ENCODE data around the gene TNS1. TPM values are rescaled to one million over a fixed set of nuclear protein-coding genes. Genes with fewer than 3 reads are reported as not detected.
A peak's percentile ranks its signal among the peaks of the same experiment; 100 is the strongest.

TNS1 gene
- total RNA-seq, 2 donors from 2014 or later = 1,836 to 2,296 TPM

DNA sequence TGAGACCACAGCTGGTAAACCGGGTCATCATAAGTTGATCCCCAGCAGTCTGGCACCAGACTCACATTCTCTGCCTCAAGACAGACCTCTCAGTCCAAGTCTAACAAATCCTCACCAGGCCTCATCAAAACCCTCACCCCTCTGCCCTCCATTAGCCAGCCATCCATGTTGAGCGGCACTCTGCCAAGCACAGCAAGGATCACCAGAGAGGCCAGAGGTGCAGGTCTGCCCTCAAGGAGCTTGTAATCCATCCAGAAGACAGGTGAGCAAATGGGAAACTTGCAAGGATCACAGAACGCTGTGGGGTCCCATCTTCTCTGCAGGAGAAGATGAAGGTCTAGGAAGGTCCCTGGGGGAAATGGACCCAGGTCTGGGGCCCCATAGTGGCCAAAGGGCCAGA lies 63.6 kb downstream of the TNS1 start:
- peak overlapping the region; percentile 99 to 100 for H3K27ac ChIP-seq
- H3K4me1 ChIP-seq (ENCODE audit: control insufficient read depth in 1 of 2, low read depth in 2 of 2) = peaks cover 23 to 55% of the 10 kb centered on the region in 2 donors

DNA sequence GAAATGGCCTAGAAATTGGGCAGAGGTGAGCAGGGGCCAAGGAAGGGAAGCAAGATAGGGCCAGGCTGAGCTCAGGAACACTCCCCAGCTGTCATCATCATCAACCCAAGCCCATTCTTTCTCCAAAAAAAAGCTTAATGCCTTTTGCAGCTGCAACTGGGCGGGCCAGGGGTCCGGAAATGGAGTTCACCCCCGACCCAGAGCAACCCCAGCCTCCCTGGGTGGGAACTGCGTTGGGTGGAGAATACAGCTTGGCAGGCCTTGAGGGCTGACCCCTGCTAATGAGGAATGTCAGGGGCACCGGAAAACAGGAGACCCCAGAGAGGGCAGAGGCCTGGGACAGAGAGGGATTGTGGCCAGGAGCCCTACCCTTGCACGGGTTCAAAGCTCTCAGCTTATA lies 64.8 kb downstream of the TNS1 start:
- Histone ChIP-seq H3K36me3 (peaks cover 12% of the 10 kb centered on the region), H3K27ac (peak overlapping the region; percentile 99 to 100), H3K27me3 (replicated peaks; ENCODE audit: insufficient read depth) (no peaks in the 10 kb centered on the region), H3K9me3 (no peaks in the 10 kb centered on the region), H3K4me1 (ENCODE audit: control insufficient read depth in 1 of 2, low read depth in 2 of 2) (peaks cover 30 to 65% of the 10 kb centered on the region in 2 donors), H3K4me3 (peak overlapping the region; percentile 82)
- DNase-seq (ENCODE audit: low spot score) (no peak), ATAC-seq (ENCODE audit: insufficient number of reproducible peaks, low FRiP score, low read depth) (no peak)
- TF ChIP-seq, protein P1, sequence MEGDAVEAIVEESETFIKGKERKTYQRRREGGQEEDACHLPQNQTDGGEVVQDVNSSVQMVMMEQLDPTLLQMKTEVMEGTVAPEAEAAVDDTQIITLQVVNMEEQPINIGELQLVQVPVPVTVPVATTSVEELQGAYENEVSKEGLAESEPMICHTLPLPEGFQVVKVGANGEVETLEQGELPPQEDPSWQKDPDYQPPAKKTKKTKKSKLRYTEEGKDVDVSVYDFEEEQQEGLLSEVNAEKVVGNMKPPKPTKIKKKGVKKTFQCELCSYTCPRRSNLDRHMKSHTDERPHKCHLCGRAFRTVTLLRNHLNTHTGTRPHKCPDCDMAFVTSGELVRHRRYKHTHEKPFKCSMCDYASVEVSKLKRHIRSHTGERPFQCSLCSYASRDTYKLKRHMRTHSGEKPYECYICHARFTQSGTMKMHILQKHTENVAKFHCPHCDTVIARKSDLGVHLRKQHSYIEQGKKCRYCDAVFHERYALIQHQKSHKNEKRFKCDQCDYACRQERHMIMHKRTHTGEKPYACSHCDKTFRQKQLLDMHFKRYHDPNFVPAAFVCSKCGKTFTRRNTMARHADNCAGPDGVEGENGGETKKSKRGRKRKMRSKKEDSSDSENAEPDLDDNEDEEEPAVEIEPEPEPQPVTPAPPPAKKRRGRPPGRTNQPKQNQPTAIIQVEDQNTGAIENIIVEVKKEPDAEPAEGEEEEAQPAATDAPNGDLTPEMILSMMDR (IDR thresholded peaks at IDR 0.05) = no peak

More for the DNA sequence above, 63.6 kb downstream of the TNS1 start:
- no peak for ATAC-seq (ENCODE audit: insufficient number of reproducible peaks, low FRiP score, low read depth)
- Histone ChIP-seq H3K27me3 (replicated peaks; ENCODE audit: insufficient read depth) (no peaks in the 10 kb centered on the region), H3K9me3 (no peaks in the 10 kb centered on the region), H3K4me3 (peak overlapping the region; percentile 82), H3K36me3 (peaks cover 16% of the 10 kb centered on the region)
- DNase-seq (ENCODE audit: low spot score) = no peak
- TF ChIP-seq, protein P1 (IDR thresholded peaks at IDR 0.05) = no peak

DNA sequence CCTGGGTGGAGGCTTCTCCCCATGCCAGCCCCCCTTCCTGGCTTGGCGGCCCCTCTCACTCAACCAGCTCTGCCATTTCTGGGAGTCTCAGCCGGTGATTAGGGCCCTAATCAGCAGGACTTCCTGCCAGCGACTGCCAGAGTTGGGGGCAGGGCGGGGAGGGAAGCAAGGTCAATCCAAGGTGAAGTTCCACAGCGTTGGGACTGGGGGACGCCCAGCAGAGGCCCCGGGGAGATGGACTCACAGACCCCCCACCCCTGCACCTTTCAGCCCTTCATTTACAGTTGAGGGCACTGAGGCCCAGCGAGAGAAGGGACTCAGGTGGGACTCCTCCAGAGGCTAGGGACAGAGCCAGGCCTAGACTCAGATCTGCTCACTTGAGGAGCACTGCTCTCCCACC lies 65.3 kb downstream of the TNS1 start:
- peak overlapping the region; percentile 99 to 100 for H3K27ac ChIP-seq
- H3K9me3 ChIP-seq = no peaks in the 10 kb centered on the region
- peak overlapping the region; percentile 82 for H3K4me3 ChIP-seq
- peaks cover 11% of the 10 kb centered on the region for H3K36me3 ChIP-seq
- no peaks in the 10 kb centered on the region for H3K27me3 ChIP-seq (replicated peaks; ENCODE audit: insufficient read depth)
- ATAC-seq (ENCODE audit: insufficient number of reproducible peaks, low FRiP score, low read depth) = no peak
- TF ChIP-seq, protein P1 (IDR thresholded peaks at IDR 0.05) = no peak
- H3K4me1 ChIP-seq (ENCODE audit: control insufficient read depth in 1 of 2, low read depth in 2 of 2) = peaks cover 35 to 71% of the 10 kb centered on the region in 2 donors
- no peak for DNase-seq (ENCODE audit: low spot score)

DNA sequence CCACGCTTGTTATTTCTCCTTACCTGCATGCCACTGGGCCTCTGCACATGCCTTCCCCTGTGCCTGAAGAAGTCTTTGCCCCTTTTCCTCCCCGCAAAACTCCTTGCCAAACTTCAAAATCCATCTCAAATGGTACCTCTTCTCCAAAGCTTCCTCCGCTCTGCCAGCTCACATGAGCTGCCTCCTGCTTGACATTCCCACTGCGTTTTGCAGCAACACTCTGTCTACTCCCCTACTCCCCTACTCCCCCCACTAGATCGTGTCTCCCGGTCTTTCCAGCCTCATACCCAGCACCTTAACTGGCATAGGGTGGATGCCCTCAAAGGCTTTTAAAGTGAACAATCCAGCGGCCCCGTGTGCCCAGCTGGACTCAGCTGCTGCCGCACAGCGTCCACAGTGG lies 65.8 kb downstream of the TNS1 start:
- H3K36me3 ChIP-seq = peaks cover 8% of the 10 kb centered on the region
- TF ChIP-seq, protein P1 (IDR thresholded peaks at IDR 0.05) = no peak
- no peaks in the 10 kb centered on the region for H3K27me3 ChIP-seq (replicated peaks; ENCODE audit: insufficient read depth)
- H3K4me3 ChIP-seq = peak overlapping the region; percentile 82
- H3K27ac ChIP-seq = peak overlapping the region; percentile 99 to 100
- peaks cover 40 to 76% of the 10 kb centered on the region in 2 donors for H3K4me1 ChIP-seq (ENCODE audit: control insufficient read depth in 1 of 2, low read depth in 2 of 2)
- no peaks in the 10 kb centered on the region for H3K9me3 ChIP-seq
- no peak for ATAC-seq (ENCODE audit: insufficient number of reproducible peaks, low FRiP score, low read depth)
- no peak for DNase-seq (ENCODE audit: low spot score)

DNA sequence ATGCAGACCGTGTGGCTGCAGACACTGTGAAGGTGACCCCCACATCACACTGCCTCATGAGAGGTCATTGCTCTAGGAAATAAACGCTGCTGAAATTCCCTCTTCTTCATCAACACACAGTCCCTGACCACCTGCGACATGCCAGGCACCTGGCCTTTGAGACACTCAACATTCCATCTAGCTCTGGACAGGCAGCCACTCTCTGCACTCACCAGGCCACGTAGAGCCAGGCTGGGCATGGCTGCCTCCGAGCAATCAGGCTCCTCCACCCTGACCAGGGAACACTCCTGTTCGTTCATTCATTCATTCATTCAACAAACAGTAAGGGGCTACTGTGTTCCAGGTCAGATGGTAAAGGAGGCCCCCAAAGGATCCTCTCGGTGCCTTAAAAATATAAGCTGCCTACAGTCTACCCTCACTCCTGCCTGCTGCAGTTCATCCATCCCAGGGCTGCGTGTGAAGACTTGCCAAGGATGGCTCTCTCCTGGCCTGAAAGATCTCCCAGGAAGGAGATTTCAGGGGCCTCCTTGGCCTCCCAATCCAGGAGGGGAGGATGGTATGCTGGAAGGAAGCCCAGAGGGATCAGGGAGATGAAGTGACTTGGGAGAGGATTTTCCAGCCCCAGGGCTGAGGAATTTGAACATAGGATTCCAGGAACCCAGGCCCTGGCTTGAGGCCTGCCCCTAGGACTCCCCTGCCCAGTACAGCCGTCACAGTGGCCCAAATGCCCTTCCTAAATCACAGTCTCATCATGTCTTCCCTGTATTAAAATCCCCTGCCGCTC lies 66.7 kb downstream of the TNS1 start:
- H3K4me3 ChIP-seq = peak overlapping the region; percentile 82
- H3K4me1 ChIP-seq (ENCODE audit: control insufficient read depth in 1 of 2, low read depth in 2 of 2) = peaks cover 48 to 84% of the 10 kb centered on the region in 2 donors
- peak overlapping the region; percentile 99 to 100 for H3K27ac ChIP-seq
- peaks cover 3% of the 10 kb centered on the region for H3K36me3 ChIP-seq
- no peak for ATAC-seq (ENCODE audit: insufficient number of reproducible peaks, low FRiP score, low read depth)
- TF ChIP-seq, protein P1 (IDR thresholded peaks at IDR 0.05) = no peak
- no peak for DNase-seq (ENCODE audit: low spot score)
- no peaks in the 10 kb centered on the region for H3K9me3 ChIP-seq
- H3K27me3 ChIP-seq (replicated peaks; ENCODE audit: insufficient read depth) = no peaks in the 10 kb centered on the region
